H1 (cell line): ENCODE results near the gene C1orf116. TPM values are rescaled to one million over a fixed set of nuclear protein-coding genes. Genes with fewer than 3 reads are reported as not detected.

Experiments used
- EP300 ChIP-seq, 2 experiments: IDR thresholded peaks; 1 replicate in 1 of 2; 2 replicates in 1 of 2; pipeline ENCODE4 v1.6.1; 2011 to 2012; ENCODE audit warnings: low read depth in 2 of 2, low read length in 2 of 2, mild to moderate bottlenecking in 2 of 2, borderline replicate concordance in 1 of 2, inconsistent platforms in 1 of 2, moderate library complexity in 1 of 2
- polyA plus RNA-seq, 7 experiments: library from polyadenylated mRNA; depleted of rRNA in 3 of 7; stranded (reverse) in 5 of 7; unstranded in 2 of 7; fragments of >200 nt in 5 of 7; fragments of 200-250 nt in 2 of 7; gene quantifications; 1 replicate in 5 of 7; 2 replicates in 1 of 7; 4 replicates in 1 of 7; pipeline versions ENCODE4 v1.2.1 to v1.2.3, GENCODE V29; 2011 to 2013; ENCODE audit warnings: missing spikeins in 2 of 7, mixed read lengths in 2 of 7
- total RNA-seq: library from RNA; stranded (reverse); fragmentation: NEBNext Ultra II Directional; extraction: Animal tissue kit (Norgen Biotek cat#: 25700); gene quantifications from 2 replicates; pipeline ENCODE4 v1.2.1, GENCODE V29; 2021

Gene C1orf116
- total and polyA plus RNA-seq, 2 of the 8 experiments (the other 6 are each of a cell fraction or from before 2014, with no cell fraction given): 2.2 to 3.9 TPM

DNA sequence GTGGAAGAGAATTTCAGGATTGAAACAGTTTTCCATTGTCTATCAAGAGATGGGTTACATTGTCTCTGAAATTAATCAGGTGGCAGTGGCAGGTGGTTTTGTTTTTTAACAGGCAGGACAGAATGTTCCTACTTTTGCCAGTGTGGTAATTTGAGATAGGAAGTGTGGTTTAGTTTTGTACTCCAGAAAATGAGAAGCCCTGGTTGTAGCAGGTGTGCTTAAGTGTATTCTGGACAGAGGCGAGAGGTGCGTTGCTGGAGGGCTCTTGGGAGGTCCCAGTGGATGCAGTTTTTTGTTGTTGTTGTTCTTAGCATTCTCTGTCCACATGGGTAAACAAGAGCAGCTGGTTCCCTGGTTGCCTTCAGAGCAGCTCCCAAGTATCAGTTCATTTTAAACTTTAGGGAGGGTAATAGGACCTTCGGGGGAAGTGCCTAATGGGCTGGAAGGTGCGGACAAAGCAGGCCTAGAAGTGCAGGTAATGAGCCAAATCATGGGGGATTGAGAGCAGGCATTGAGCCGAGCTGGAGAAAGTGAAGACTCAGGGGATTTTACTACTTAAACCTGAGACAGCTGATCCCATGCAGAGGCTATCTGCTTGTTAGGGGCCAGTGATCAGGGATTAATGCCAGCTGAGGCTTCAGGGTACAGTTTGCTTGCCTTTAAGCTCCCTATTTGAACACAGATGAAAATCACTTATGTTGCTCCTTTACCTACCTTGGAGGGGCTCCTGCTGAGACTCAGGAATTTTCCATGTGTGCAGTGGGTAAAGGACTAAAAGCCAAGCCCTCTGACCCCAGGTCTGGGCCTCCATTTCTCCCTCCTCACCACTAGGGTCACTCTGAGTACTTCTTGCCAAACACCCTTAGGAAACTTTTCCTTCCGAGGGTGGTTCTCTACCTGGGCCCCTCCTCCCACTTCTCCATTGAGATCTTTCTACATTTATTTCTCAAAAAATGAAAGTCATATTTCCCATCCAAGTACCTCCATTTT lies 26.6 kb upstream of the C1orf116 start (continued):
- no peak for TF ChIP-seq EP300 (IDR thresholded peaks at IDR 0.05; ENCODE audit: borderline replicate concordance in 1 of 2, low read depth in 2 of 2, low read length in 2 of 2)
